K562 (cell line): ENCODE results near the gene TSC22D2. TPM values are rescaled to one million over a fixed set of nuclear protein-coding genes. Genes with fewer than 3 reads are reported as not detected.

Source experiments
- ATAC-seq: fragments of 200-7000 bp; cut with Tn5 transposase; 3 replicates; pipeline ENCODE4 v1.9.1; 2020; ENCODE audit warnings: moderate library complexity
- BruUV-seq: library from RNA; stranded (reverse); fragments of 400-500 nt; replicated peaks from 2 replicates; lab custom pipeline; 2021; lab: Mats Ljungman, UMichigan
- CTCF ChIA-PET: fragments of 300-600 bp; formaldehyde crosslinking; extraction: SDS; loops from one replicate; lab custom pipeline; 2021; ENCODE audit warnings: low intra/inter-chr PET ratio; lab: Yijun Ruan, JAX
- POLR2A ChIA-PET: fragments of 300-600, 350-650 bp; sonication (Branson Sonifier 250); formaldehyde crosslinking; extraction: SDS; loops from one replicate; lab custom pipeline; 2021; ENCODE audit warnings: antibody characterized with exemption, inconsistent platforms; lab: Yijun Ruan, JAX
- DNase-seq, 4 experiments: peaks; one replicate each; pipeline versions ENCODE4 v3.0.0 to v3.0.0-alpha.2; 2011 to 2018; ENCODE audit warnings: low spot score in 3 of 4, mixed read lengths in 3 of 4; ENCODE audit errors: extremely low read depth in 1 of 4
- FAIRE-seq: peaks from 2 replicates; lab custom pipeline; 2011; peaks lifted over from hg19 to GRCh38; lab: Jason Lieb, UNC
- H2AFZ ChIP-seq: 2 replicates; pipeline ENCODE4 v1.6.0; 2011; ENCODE audit warnings: low read depth, low read length, control low read depth, inconsistent platforms
- H3K27ac ChIP-seq: fragments of 200-600 bp; 3 replicates; pipeline ENCODE4 v1.8.0; 2011; ENCODE audit warnings: low read depth, mild to moderate bottlenecking, control low read depth, inconsistent platforms, low read length, moderate library complexity, mixed read lengths; ENCODE audit errors: extremely low read depth
- H3K27me3 ChIP-seq, 2 experiments: fragments of 300-600 bp in 1 of 2; 2 replicates in 1 of 2; 3 replicates in 1 of 2; pipeline versions ENCODE4 v1.6.0 to v1.8.0; 2011; ENCODE audit warnings: inconsistent platforms in 2 of 2, low read length in 2 of 2, mild to moderate bottlenecking in 1 of 2, mixed read lengths in 1 of 2, moderate library complexity in 1 of 2; ENCODE audit not compliant: control insufficient read depth in 2 of 2, insufficient read depth in 2 of 2
- H3K36me3 ChIP-seq: fragments of 300-600 bp; 3 replicates; pipeline ENCODE4 v1.8.0; 2011; ENCODE audit warnings: mild to moderate bottlenecking, low read length, inconsistent platforms; ENCODE audit not compliant: control insufficient read depth, insufficient read depth
- H3K4me1 ChIP-seq, 2 experiments: fragments of 200-600 bp in 1 of 2; replicated peaks in 1 of 2; 2 replicates in 1 of 2; 3 replicates in 1 of 2; pipeline versions ENCODE4 v1.5.1 to v1.8.0; 2011; ENCODE audit warnings: inconsistent platforms in 2 of 2, low read length in 2 of 2, mild to moderate bottlenecking in 1 of 2, mixed read lengths in 1 of 2, moderate library complexity in 1 of 2; ENCODE audit not compliant: control insufficient read depth in 2 of 2, insufficient read depth in 2 of 2
- H3K4me2 ChIP-seq: 2 replicates; pipeline ENCODE4 v1.6.1; 2011; ENCODE audit warnings: low read length, control low read depth, inconsistent platforms, mixed read lengths; ENCODE audit not compliant: insufficient read depth
- H3K4me3 ChIP-seq: fragments of 200-600 bp; sonication (generic), shearing (Covaris generic); 2 replicates; pipeline ENCODE4 v1.5.1; 2016; ENCODE audit warnings: control low read depth, inconsistent platforms
- H3K79me2 ChIP-seq: fragments of 200-600 bp; 3 replicates; pipeline ENCODE4 v1.8.0; 2011; ENCODE audit warnings: low read length, inconsistent platforms; ENCODE audit not compliant: control insufficient read depth, insufficient read depth
- H3K9ac ChIP-seq, 2 experiments: 2 replicates each; pipeline versions ENCODE4 v1.6.0 to v1.6.1; 2011; ENCODE audit warnings: low read depth in 2 of 2, low read length in 2 of 2, control low read depth in 1 of 2, inconsistent platforms in 1 of 2, mild to moderate bottlenecking in 1 of 2, mixed read lengths in 1 of 2; ENCODE audit not compliant: insufficient read depth in 1 of 2
- H3K9me1 ChIP-seq: one replicate; pipeline ENCODE4 v1.6.0; 2011; ENCODE audit warnings: inconsistent platforms, mild to moderate bottlenecking, low read length, moderate library complexity; ENCODE audit not compliant: control insufficient read depth, insufficient read depth
- H3K9me3 ChIP-seq: replicated peaks from 2 replicates; pipeline ENCODE4 v1.5.1; 2011; ENCODE audit warnings: low read depth, low read length, inconsistent platforms; ENCODE audit not compliant: control insufficient read depth, insufficient read depth
- H4K20me1 ChIP-seq: replicated peaks from 2 replicates; pipeline ENCODE4 v1.6.1; 2011; ENCODE audit warnings: low read length, inconsistent platforms, mixed read lengths; ENCODE audit not compliant: control insufficient read depth, insufficient read depth
- ARID1B ChIP-seq: fragments of 450-650 bp; IDR thresholded peaks from 2 replicates; pipeline ENCODE4 v1.6.1; 2016; ENCODE audit warnings: antibody characterized with exemption, mild to moderate bottlenecking, inconsistent platforms
- CBX5 ChIP-seq: IDR thresholded peaks from 2 replicates; pipeline ENCODE4 v1.6.1; 2014; ENCODE audit warnings: low read depth, borderline replicate concordance
- CBX8 ChIP-seq: fragments of 200-600 bp; sonication (generic); IDR thresholded peaks from 2 replicates; pipeline ENCODE4 v1.6.1; 2012; ENCODE audit warnings: borderline replicate concordance, mixed run types, low read depth, mild to moderate bottlenecking, moderate library complexity, mixed read lengths, low read length, control low read depth, inconsistent platforms; ENCODE audit not compliant: poor library complexity, severe bottlenecking; ENCODE audit errors: extremely low read depth
- CEBPB ChIP-seq: fragments of 450-650 bp; IDR thresholded peaks from 2 replicates; pipeline ENCODE4 v1.6.1; 2016; ENCODE audit warnings: missing genetic modification characterization, missing compliant biosample characterization
- CHD4 ChIP-seq: fragments of 200-600 bp; sonication (generic); IDR thresholded peaks from 3 replicates; pipeline ENCODE4 v1.6.1; 2012; ENCODE audit warnings: low read depth, mild to moderate bottlenecking, mixed read lengths, low read length, inconsistent platforms; ENCODE audit not compliant: insufficient read depth, insufficient replicate concordance, poor library complexity, severe bottlenecking
- EHMT2 ChIP-seq: fragments of 450-650 bp; IDR thresholded peaks from 2 replicates; pipeline ENCODE4 v1.6.1; 2018; ENCODE audit warnings: antibody characterized with exemption
- ELF4 ChIP-seq: fragments of 450-650 bp; formaldehyde crosslinking; IDR thresholded peaks from 2 replicates; pipeline ENCODE4 v1.4.0; 2022; ENCODE audit warnings: missing genetic modification characterization
- FOXA3 ChIP-seq, 2 experiments: fragments of 450-650 bp in 1 of 2; sonication (generic) in 1 of 2; formaldehyde crosslinking; IDR thresholded peaks in 1 of 2; conservative IDR thresholded peaks in 1 of 2; 2 replicates each; pipeline versions ENCODE4 v1.4.0 to v1.8.0; 2020 to 2022; ENCODE audit warnings: mild to moderate bottlenecking in 2 of 2, missing genetic modification reagents in 1 of 2
- HDAC1 ChIP-seq, 2 experiments: fragments of 450-650 bp; IDR thresholded peaks; 2 replicates each; pipeline ENCODE4 v1.6.1; 2016 to 2017; ENCODE audit warnings: inconsistent platforms in 1 of 2, mild to moderate bottlenecking in 1 of 2, moderate library complexity in 1 of 2
- HOXB6 ChIP-seq: fragments of 250-450 bp; sonication (Bioruptor Pico); IDR thresholded peaks from 2 replicates; pipeline ENCODE4 v1.5.1; 2022; ENCODE audit warnings: mild to moderate bottlenecking, borderline replicate concordance
- KLF1 ChIP-seq: fragments of 450-650 bp; IDR thresholded peaks from 2 replicates; pipeline ENCODE4 v1.6.1; 2016; ENCODE audit warnings: missing genetic modification characterization, missing compliant biosample characterization
- MAFK ChIP-seq: IDR thresholded peaks from 2 replicates; pipeline ENCODE4 v1.6.1; 2011; ENCODE audit warnings: low read length, improper control_type of control experiment
- MECOM ChIP-seq: fragments of 250-450 bp; sonication (Bioruptor Pico); IDR thresholded peaks from 2 replicates; pipeline ENCODE4 v1.8.0; 2022; ENCODE audit warnings: inconsistent platforms
- MTA2 ChIP-seq: fragments of 450-650 bp; IDR thresholded peaks from 2 replicates; pipeline ENCODE4 v1.6.1; 2016; ENCODE audit warnings: low read depth
- PHF21A ChIP-seq: fragments of 450-650 bp; IDR thresholded peaks from 2 replicates; pipeline ENCODE4 v1.6.1; 2017; ENCODE audit warnings: low read depth, borderline replicate concordance
- POLR2G ChIP-seq: fragments of 200-400 bp; formaldehyde crosslinking; IDR thresholded peaks from 2 replicates; pipeline ENCODE4 v1.6.1; 2017; ENCODE audit warnings: low read depth, mild to moderate bottlenecking, antibody characterized with exemption, low read length, moderate library complexity
- RAD51 ChIP-seq: fragments of 450-650 bp; IDR thresholded peaks from 2 replicates; pipeline ENCODE4 v1.7.1; 2016; ENCODE audit warnings: low read depth, mild to moderate bottlenecking, borderline replicate concordance
- ZFP30 ChIP-seq: fragments of 250-450 bp; sonication (Bioruptor Pico); IDR thresholded peaks from 2 replicates; pipeline ENCODE4 v1.8.0; 2022; ENCODE audit warnings: moderate library complexity, mild to moderate bottlenecking, inconsistent platforms, borderline replicate concordance
- ZNF197 ChIP-seq: fragments of 200-800 bp; sonication (Bioruptor generic); IDR thresholded peaks from 2 replicates; pipeline ENCODE4 v1.6.1; 2016; ENCODE audit warnings: low read depth, missing genetic modification characterization, missing compliant biosample characterization
- ZNF316 ChIP-seq: fragments of 450-650 bp; IDR thresholded peaks from 2 replicates; pipeline ENCODE4 v1.6.1; 2016
- ZNF354B ChIP-seq: fragments of 250-450 bp; sonication (Bioruptor Pico); IDR thresholded peaks from 2 replicates; pipeline ENCODE4 v1.4.0; 2020
- WGBS: fragments of 100-300 bp; shearing (Covaris generic); methylation state at CpG from one replicate; pipeline ENCODE4 v1.1.6; 2016; ENCODE audit warnings: low coverage, mixed read lengths; ENCODE audit not compliant: insufficient coverage; ENCODE audit errors: missing lambda C conversion rate; 5-methylcytosine and 5-hydroxymethylcytosine counted together
- in situ Hi-C: fragments of 300-500 bp; cut with MboI; formaldehyde crosslinking; loops from 4 replicates; pipeline ENCODE4 v1.15.0; 2018; ENCODE audit warnings: inconsistent platforms, mixed read lengths
- intact Hi-C: fragments of 100-400 bp; cut with micrococcal nuclease; formaldehyde crosslinking; loops from 2 replicates; pipeline ENCODE4 v1.14.2; 2022
- polyA plus RNA-seq, 8 experiments: library from polyadenylated mRNA; depleted of rRNA in 4 of 8; stranded (reverse) in 5 of 8; unstranded in 3 of 8; fragments of >200 nt; fragmentation: Nextera tagmentation in 2 of 8; fragmentation: Illumina TruSeq in 1 of 8; extraction: Ambion mirVana in 2 of 8; extraction: Trizol in 1 of 8; gene quantifications; 2 replicates each; pipeline versions ENCODE4 v1.2.1 to v1.2.3, GENCODE V29; 2011 to 2014; ENCODE audit warnings: inconsistent platforms in 1 of 8, missing spikeins in 1 of 8
- total RNA-seq, 7 experiments: library from RNA; depleted of rRNA in 6 of 7; stranded (reverse); fragments of >200 nt in 6 of 7; fragmentation: Illumina TruSeq in 2 of 7; extraction: Trizol in 2 of 7; gene quantifications; 2 replicates each; pipeline versions ENCODE4 v1.2.1 to v1.2.3, GENCODE V29; 2011 to 2021; ENCODE audit warnings: low replicate concordance in 1 of 7

Gene TSC22D2
- total and polyA plus RNA-seq, 9 of the 15 experiments (the other 6 are each of a cell fraction or from before 2014, with no cell fraction given): 5.5 to 44.0 (median 19.3) TPM

GRCh38 chr3:150428562-150428961 is 20.5 kb downstream of the TSC22D2 start (continued):
- no peak for TF ChIP-seq ZNF197 (CRISPR knock-in tag)
- no peak for TF ChIP-seq MECOM (CRISPR knock-in tag)
- TF ChIP-seq MTA2: no peak
- no peak for TF ChIP-seq PHF21A
- TF ChIP-seq POLR2G: no peak
- TF ChIP-seq KLF1 (tag): no peak
- no peak for TF ChIP-seq CBX5
- TF ChIP-seq ZNF354B (CRISPR knock-in tag): no peak
- no peak for TF ChIP-seq CHD4
- no peak for TF ChIP-seq CBX8

GRCh38 chr3:150429767-150430671 is 21.9 kb downstream of the TSC22D2 start:
- WGBS: 13% methylated on average over 2 of the region's 2 CpGs
- no peak for DNase-seq
- Histone ChIP-seq H4K20me1 (no peaks in the 10 kb centered on the region), H3K27ac (peak overlapping the region; percentile 41; the same call in 2 of the 3 replicates), H3K4me2 (peak overlapping the region; percentile 10; the same call in 1 of the 2 replicates), H3K9ac (no peak overlapping the region; a peak in 1 of 4 replicates), H3K9me3 (no peaks in the 10 kb centered on the region), H3K9me1 (no peaks in the 10 kb centered on the region), H3K36me3 (peaks cover 56% of the 10 kb centered on the region), H3K27me3 (no peaks in the 10 kb centered on the region), H3K79me2 (peaks cover 100% of the 10 kb centered on the region), H3K4me1 (peaks cover 0 to 46% of the 10 kb centered on the region in 2 experiments; a peak in 3 of 5 replicates), H3K4me3 (no peak overlapping the region), H2AFZ (no peak overlapping the region)
- in situ Hi-C loops (no loop called here), intact Hi-C loops (loop anchor here (2.0 kb wide), 1 partner anchor 15 kb away; no protein-coding TSS in a partner anchor)
- POLR2A ChIA-PET: interaction anchor here (0.7 to 3.1 kb wide), 7 partner anchors 8 to 21 kb away, joined by 3 to 21 read pairs (median 8); partner anchors contain the start of gene TSC22D2
- BruUV-seq: no TSS peak
- peak; percentile 5 for ATAC-seq
- FAIRE-seq: no peak
- CTCF ChIA-PET: no interaction called here
- TF ChIP-seq RAD51: no peak
- TF ChIP-seq ZFP30 (CRISPR knock-in tag): no peak
- TF ChIP-seq FOXA3 (CRISPR knock-in tag; conservative IDR thresholded peaks at IDR 0.05 in 1 of 2, IDR thresholded peaks at IDR 0.05 in 1 of 2): no peak
- peak; percentile 99 for TF ChIP-seq ZNF316
- TF ChIP-seq EHMT2: no peak
- TF ChIP-seq CEBPB (tag): 0 out of 2 replicates have a peak, but pooled peaks have one; percentile 20
- TF ChIP-seq ELF4: no peak
- TF ChIP-seq HOXB6 (CRISPR knock-in tag): no peak
- peak in 1 of 2 experiments; percentile 9; a peak in 1 of 4 replicates for TF ChIP-seq HDAC1 (IDR thresholded peaks at IDR 0.05)
- TF ChIP-seq MAFK: peak; percentile 99
- peak; percentile 3; the same call in 1 of the 2 replicates for TF ChIP-seq ARID1B
